NCI-H1436 treated with DMSO at 0.1 percent for 48 hours (cell line): Measurements from ENCODE around the gene ARFGAP1.

ENCODE experiments used
- DNase-seq: peaks from one replicate; lab custom pipeline; 2025; lab: John Stamatoyannopoulos, UW

Gene ARFGAP1

GRCh38 chr20:63279931-63280330 is 7.3 kb downstream of the ARFGAP1 start:
- DNase-seq: no peak

GRCh38 chr20:63280371-63280770 is 7.8 kb downstream of the ARFGAP1 start:
- DNase-seq: no peak

GRCh38 chr20:63280929-63281545 is 8.4 kb downstream of the ARFGAP1 start:
- DNase-seq: no peak

- no peak for DNase-seq
Observed at GRCh38 chr20:63281742-63282665, 9.4 kb downstream of the ARFGAP1 start.

GRCh38 chr20:63282946-63283345 is 10.3 kb downstream of the ARFGAP1 start:
- DNase-seq: no peak

- DNase-seq: no peak
Observed at GRCh38 chr20:63283397-63284082, 10.9 kb downstream of the ARFGAP1 start.

- no peak for DNase-seq
Observed at GRCh38 chr20:63284083-63284440, 11.4 kb downstream of the ARFGAP1 start.

- no peak for DNase-seq
Observed at GRCh38 chr20:63284544-63284949, 11.9 kb downstream of the ARFGAP1 start.

- no peak for DNase-seq
Observed at GRCh38 chr20:63284981-63285524, 12.4 kb downstream of the ARFGAP1 start.

GRCh38 chr20:63285636-63286615 is 13.3 kb downstream of the ARFGAP1 start:
- DNase-seq: no peak

- DNase-seq: no peak
Observed at GRCh38 chr20:63286781-63287696, 14.4 kb downstream of the ARFGAP1 start.

- no peak for DNase-seq
Observed at GRCh38 chr20:63287697-63288580, 15.3 kb downstream of the ARFGAP1 start.

GRCh38 chr20:63288581-63289251 is 16.1 kb downstream of the ARFGAP1 start:
- no peak for DNase-seq

GRCh38 chr20:63289311-63290135 is 16.9 kb downstream of the ARFGAP1 start:
- no peak for DNase-seq

GRCh38 chr20:63290136-63290676 is 17.6 kb downstream of the ARFGAP1 start:
- DNase-seq: no peak

- DNase-seq: no peak
Observed at GRCh38 chr20:63290677-63291472, 18.3 kb downstream of the ARFGAP1 start.

GRCh38 chr20:63291811-63292210 is 19.2 kb downstream of the ARFGAP1 start:
- no peak for DNase-seq
